H1 (cell line): ENCODE data around the gene ITPR1. TPM values are rescaled to one million over a fixed set of nuclear protein-coding genes. Genes with fewer than 3 reads are reported as not detected.

Source experiments
- CTCF ChIA-PET: fragments of 300-600 bp; sonication (Branson Sonifier 250); formaldehyde crosslinking; loops from one replicate; lab custom pipeline; 2021; ENCODE audit not compliant: partially characterized antibody; lab: Charles Lee
- POLR2A ChIA-PET: fragments of 300-600 bp; sonication (Branson Sonifier 250); formaldehyde crosslinking; loops from one replicate; lab custom pipeline; 2021; ENCODE audit warnings: inconsistent platforms; ENCODE audit not compliant: partially characterized antibody; lab: Charles Lee
- DNase-seq, 2 experiments: peaks; one replicate each; pipeline versions ENCODE4 v3.0.0 to v3.0.0-alpha.2; 2010 to 2022; ENCODE audit warnings: low spot score in 2 of 2, low read depth in 1 of 2, mixed read lengths in 1 of 2
- FAIRE-seq: peaks from 2 replicates; lab custom pipeline; 2011; peaks lifted over from hg19 to GRCh38; lab: Jason Lieb, UNC
- H2AFZ ChIP-seq: 2 replicates; pipeline ENCODE4 v1.8.1; 2012; ENCODE audit warnings: low read length, inconsistent platforms
- H2AK5ac ChIP-seq: 2 replicates; pipeline ENCODE4 v1.6.1; 2013; ENCODE audit warnings: low read depth, low read length
- H2BK120ac ChIP-seq: replicated peaks from 2 replicates; pipeline ENCODE3; 2013; ENCODE audit warnings: low read depth, low read length, inconsistent platforms
- H2BK12ac ChIP-seq: 2 replicates; pipeline ENCODE4 v1.6.1; 2013; ENCODE audit warnings: low read depth, low read length
- H2BK15ac ChIP-seq: 2 replicates; pipeline ENCODE4 v1.6.1; 2013; ENCODE audit warnings: low read length
- H2BK20ac ChIP-seq: 2 replicates; pipeline ENCODE4 v1.6.1; 2013; ENCODE audit warnings: low read length
- H2BK5ac ChIP-seq: 2 replicates; pipeline ENCODE4 v1.6.1; 2013; ENCODE audit warnings: low read depth, low read length
- H3K14ac ChIP-seq: 2 replicates; pipeline ENCODE4 v1.6.1; 2013; ENCODE audit warnings: inconsistent platforms; ENCODE audit not compliant: insufficient read length
- H3K18ac ChIP-seq: 2 replicates; pipeline ENCODE4 v1.6.1; 2013; ENCODE audit warnings: low read length; ENCODE audit errors: extremely low read depth
- H3K23ac ChIP-seq: 2 replicates; pipeline ENCODE4 v1.6.1; 2013; ENCODE audit warnings: inconsistent platforms; ENCODE audit not compliant: insufficient read length
- H3K23me2 ChIP-seq: 2 replicates; pipeline ENCODE4 v1.6.1; 2013; ENCODE audit warnings: low read depth, low read length
- H3K27ac ChIP-seq: 2 replicates; pipeline ENCODE4 v1.6.1; 2011; ENCODE audit warnings: low read depth, low read length, inconsistent platforms
- H3K27me3 ChIP-seq, 4 experiments: replicated peaks in 1 of 4; 1 replicate in 1 of 4; 2 replicates in 3 of 4; pipeline versions ENCODE4 v1.6.1 to v1.8.1; 2011 to 2013; ENCODE audit warnings: low read length in 3 of 4, mild to moderate bottlenecking in 3 of 4, inconsistent platforms in 2 of 4, mixed read lengths in 2 of 4, moderate library complexity in 1 of 4; ENCODE audit not compliant: control insufficient read depth in 3 of 4, insufficient read depth in 3 of 4; ENCODE audit errors: extremely low read depth in 1 of 4
- H3K36me3 ChIP-seq, 4 experiments: 2 replicates each; pipeline versions ENCODE4 v1.6.1 to v1.8.1; 2011 to 2013; ENCODE audit warnings: mild to moderate bottlenecking in 4 of 4, low read length in 3 of 4, moderate library complexity in 2 of 4, control low read depth in 1 of 4, inconsistent platforms in 1 of 4; ENCODE audit not compliant: insufficient read depth in 4 of 4, control insufficient read depth in 2 of 4
- H3K4ac ChIP-seq: replicated peaks from 2 replicates; pipeline ENCODE3; 2013; ENCODE audit warnings: low read length, low read depth, mixed read lengths, inconsistent platforms; ENCODE audit not compliant: insufficient read length
- H3K4me1 ChIP-seq, 4 experiments: replicated peaks in 1 of 4; 1 replicate in 1 of 4; 2 replicates in 3 of 4; pipeline versions ENCODE4 v1.6.1 to v1.8.1; 2011 to 2013; ENCODE audit warnings: low read length in 3 of 4, inconsistent platforms in 2 of 4, mixed read lengths in 1 of 4; ENCODE audit not compliant: insufficient read depth in 4 of 4, control insufficient read depth in 3 of 4
- H3K4me2 ChIP-seq, 2 experiments: 2 replicates each; pipeline versions ENCODE4 v1.6.1 to v1.8.1; 2011 to 2013; ENCODE audit warnings: low read depth in 2 of 2, low read length in 2 of 2, control low read depth in 1 of 2, inconsistent platforms in 1 of 2, mild to moderate bottlenecking in 1 of 2; ENCODE audit not compliant: insufficient read depth in 1 of 2
- H3K4me3 ChIP-seq, 4 experiments: fragments of 200-600, 300-600 bp in 1 of 4; sonication (generic), shearing (Covaris generic), sonication (Bioruptor Twin) in 1 of 4; 2 replicates each; pipeline versions ENCODE4 v1.5.1 to v1.8.1; 2011 to 2016; ENCODE audit warnings: low read length in 4 of 4, low read depth in 3 of 4, control low read depth in 2 of 4, inconsistent platforms in 2 of 4, mild to moderate bottlenecking in 2 of 4, mixed read lengths in 1 of 4, moderate library complexity in 1 of 4; ENCODE audit not compliant: insufficient read depth in 2 of 4; ENCODE audit errors: extremely low read depth in 1 of 4
- H3K56ac ChIP-seq: replicated peaks from 2 replicates; pipeline ENCODE3; 2013; ENCODE audit warnings: low read depth, mild to moderate bottlenecking, mixed read lengths, low read length, inconsistent platforms; ENCODE audit not compliant: insufficient read length
- H3K79me1 ChIP-seq: 2 replicates; pipeline ENCODE4 v1.6.1; 2013; ENCODE audit warnings: low read depth, low read length, control low read depth
- H3K79me2 ChIP-seq, 2 experiments: 2 replicates each; pipeline versions ENCODE4 v1.6.1 to v1.8.1; 2012 to 2013; ENCODE audit warnings: low read length in 2 of 2, mild to moderate bottlenecking in 2 of 2, inconsistent platforms in 1 of 2; ENCODE audit not compliant: insufficient read depth in 2 of 2, control insufficient read depth in 1 of 2
- H3K9ac ChIP-seq, 4 experiments: replicated peaks in 1 of 4; 1 replicate in 1 of 4; 2 replicates in 3 of 4; pipeline versions ENCODE4 v1.6.1 to v1.8.1; 2011 to 2013; ENCODE audit warnings: low read depth in 3 of 4, low read length in 3 of 4, control low read depth in 2 of 4, mild to moderate bottlenecking in 2 of 4, moderate library complexity in 2 of 4, inconsistent platforms in 1 of 4; ENCODE audit errors: extremely low read depth in 1 of 4
- H3K9me3 ChIP-seq, 2 experiments: 2 replicates each; pipeline versions ENCODE4 v1.6.1 to v1.8.1; 2012 to 2013; ENCODE audit warnings: mild to moderate bottlenecking in 2 of 2, moderate library complexity in 2 of 2, control low read depth in 1 of 2, inconsistent platforms in 1 of 2, low read depth in 1 of 2, low read length in 1 of 2, mixed read lengths in 1 of 2; ENCODE audit not compliant: insufficient read depth in 2 of 2
- H4K20me1 ChIP-seq, 2 experiments: replicated peaks in 1 of 2; 2 replicates each; pipeline versions ENCODE3 to v1.8.1; 2011 to 2013; ENCODE audit warnings: inconsistent platforms in 2 of 2, low read length in 2 of 2, mild to moderate bottlenecking in 1 of 2; ENCODE audit not compliant: insufficient read depth in 2 of 2, control insufficient read depth in 1 of 2
- H4K5ac ChIP-seq: 2 replicates; pipeline ENCODE4 v1.6.1; 2013; ENCODE audit warnings: low read length, low read depth, mixed read lengths, inconsistent platforms; ENCODE audit not compliant: insufficient read length
- H4K8ac ChIP-seq: 2 replicates; pipeline ENCODE4 v1.8.0; 2013; ENCODE audit warnings: mild to moderate bottlenecking, moderate library complexity, low read length, inconsistent platforms; ENCODE audit not compliant: insufficient read depth; ENCODE audit errors: extremely low read depth
- H4K91ac ChIP-seq: replicated peaks from 2 replicates; pipeline ENCODE3; 2013; ENCODE audit warnings: low read length, mixed read lengths, inconsistent platforms; ENCODE audit not compliant: insufficient read length
- BCL11A ChIP-seq, 2 experiments: IDR thresholded peaks; one replicate each; pipeline ENCODE4 v1.6.1; 2011; ENCODE audit warnings: low read depth in 2 of 2, low read length in 2 of 2, mild to moderate bottlenecking in 2 of 2
- EGR1 ChIP-seq: IDR thresholded peaks from 2 replicates; pipeline ENCODE4 v1.6.1; 2011; ENCODE audit warnings: low read depth, low read length, borderline replicate concordance
- SIN3A ChIP-seq, 2 experiments: IDR thresholded peaks in 1 of 2; conservative IDR thresholded peaks in 1 of 2; 2 replicates each; pipeline ENCODE4 v1.6.1; 2011 to 2012; ENCODE audit warnings: low read length in 2 of 2, improper control_type of control experiment in 1 of 2, low read depth in 1 of 2, mild to moderate bottlenecking in 1 of 2
- WGBS, 2 experiments: shearing (Covaris generic) in 1 of 2; methylation state at CpG; one replicate each; pipeline versions ENCODE4 v1.1.6 to v1.1.7; 2013 to 2015; ENCODE audit warnings: low lambda C conversion rate in 2 of 2, mixed read lengths in 2 of 2, inconsistent platforms in 1 of 2, low coverage in 1 of 2, missing lambda C conversion rate in 1 of 2; ENCODE audit not compliant: insufficient replicate concordance in 2 of 2, insufficient coverage in 1 of 2, insufficient read length in 1 of 2; ENCODE audit errors: extremely low coverage in 1 of 2, missing lambda C conversion rate in 1 of 2; 5-methylcytosine and 5-hydroxymethylcytosine counted together
- polyA plus RNA-seq, 7 experiments: library from polyadenylated mRNA; depleted of rRNA in 3 of 7; stranded (reverse) in 5 of 7; unstranded in 2 of 7; fragments of >200 nt in 5 of 7; fragments of 200-250 nt in 2 of 7; gene quantifications; 1 replicate in 5 of 7; 2 replicates in 1 of 7; 4 replicates in 1 of 7; pipeline versions ENCODE4 v1.2.1 to v1.2.3, GENCODE V29; 2011 to 2013; ENCODE audit warnings: missing spikeins in 2 of 7, mixed read lengths in 2 of 7
- total RNA-seq: library from RNA; stranded (reverse); fragmentation: NEBNext Ultra II Directional; extraction: Animal tissue kit (Norgen Biotek cat#: 25700); gene quantifications from 2 replicates; pipeline ENCODE4 v1.2.1, GENCODE V29; 2021
- TF ChIP-seq, protein P1 (sequence below): IDR thresholded peaks from 2 replicates; pipeline ENCODE4 v1.6.1; 2012; ENCODE audit warnings: inconsistent platforms

Gene ITPR1
- total and polyA plus RNA-seq, 2 of the 8 experiments (the other 6 are each of a cell fraction or from before 2014, with no cell fraction given): 2.5 to 16.3 TPM

DNA sequence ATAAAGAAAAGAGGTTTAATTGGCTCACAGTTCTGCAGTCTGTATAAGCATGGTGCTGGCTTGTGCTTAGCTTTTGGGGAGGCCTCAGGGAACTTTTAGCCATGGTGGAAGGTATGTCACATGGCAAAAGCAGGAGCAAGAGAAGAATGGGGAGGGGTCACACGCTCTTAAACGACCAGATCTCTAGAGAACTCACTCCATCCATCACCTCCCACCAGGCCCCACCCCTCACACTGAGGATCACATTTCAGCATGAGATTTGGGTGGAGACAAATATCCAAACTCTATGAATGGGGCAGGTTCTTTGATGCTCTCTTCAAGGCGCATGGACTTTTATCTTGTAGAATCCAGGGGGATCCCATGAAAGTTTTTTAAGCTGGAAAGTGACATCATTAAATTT lies 75.7 kb downstream of the ITPR1 start:
- ChIA-PET POLR2A (interaction anchor here (1.1 kb wide), 1 partner anchor 75 kb away, joined by 4 read pairs; the partner anchor contains the start of gene ITPR1), CTCF (interaction anchor here (0.9 to 2.7 kb wide), 2 partner anchors 75 to 234 kb away, joined by 3 to 6 read pairs; partner anchors contain the start of gene ITPR1)
- peaks cover 2% of the 10 kb centered on the region; the same call in 1 of the 2 replicates for H3K23me2 ChIP-seq
- no peak overlapping the region for H3K4ac ChIP-seq
- DNase-seq (no peak), FAIRE-seq (peak; percentile 24)
- no peak overlapping the region for H2BK120ac ChIP-seq
- H3K9ac ChIP-seq: no peak overlapping the region
- no peak overlapping the region for H2BK20ac ChIP-seq
- H3K27me3 ChIP-seq: no peaks in the 10 kb centered on the region
- H2AFZ ChIP-seq: no peak overlapping the region
- no peak overlapping the region for H4K91ac ChIP-seq
- no peak overlapping the region for H3K18ac ChIP-seq
- TF ChIP-seq, protein P1, sequence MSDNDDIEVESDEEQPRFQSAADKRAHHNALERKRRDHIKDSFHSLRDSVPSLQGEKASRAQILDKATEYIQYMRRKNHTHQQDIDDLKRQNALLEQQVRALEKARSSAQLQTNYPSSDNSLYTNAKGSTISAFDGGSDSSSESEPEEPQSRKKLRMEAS: 0 out of 2 replicates have a peak, but pooled peaks have one; percentile 26
- TF ChIP-seq EGR1 (no peak), BCL11A (IDR thresholded peaks at IDR 0.05; ENCODE audit: low read depth in 2 of 2, low read length in 2 of 2) (no peak), SIN3A (conservative IDR thresholded peaks at IDR 0.05 in 1 of 2, IDR thresholded peaks at IDR 0.05 in 1 of 2; ENCODE audit: low read depth in 1 of 2, low read length in 2 of 2) (no peak)
- H3K27ac ChIP-seq: no peak overlapping the region
- H3K36me3 ChIP-seq: no peaks in the 10 kb centered on the region
- H4K5ac ChIP-seq: no peak overlapping the region
- no peaks in the 10 kb centered on the region for H3K79me2 ChIP-seq
- no peak overlapping the region for H3K4me2 ChIP-seq
- H4K8ac ChIP-seq: no peak overlapping the region
- H3K23ac ChIP-seq: no peak overlapping the region
- no peak overlapping the region for H2BK5ac ChIP-seq
- H3K9me3 ChIP-seq: no peaks in the 10 kb centered on the region
- peaks cover 0 to 2% (median 0%) of the 10 kb centered on the region in 4 experiments; a peak in 1 of 7 replicates for H3K4me1 ChIP-seq
- no peaks in the 10 kb centered on the region; the same call in 1 of the 2 replicates for H3K79me1 ChIP-seq
- no peak overlapping the region for H3K14ac ChIP-seq
- H2AK5ac ChIP-seq: no peak overlapping the region
- H4K20me1 ChIP-seq: no peaks in the 10 kb centered on the region
- no peak overlapping the region for H2BK15ac ChIP-seq
- no peak overlapping the region for H3K4me3 ChIP-seq
- H2BK12ac ChIP-seq: no peak overlapping the region
- WGBS, 2 experiments: 61% methylated on average over 3 of the region's 3 CpGs; no CpG with 5 or more reads in 1 of the 2 experiments
- H3K56ac ChIP-seq: no peak overlapping the region
